D721Med (cell line): ENCODE data around the gene ATXN1.
"Not testable (repeated sequence)": the region's sequence is repeated elsewhere in the genome, so short reads cannot be mapped to it uniquely, and the experiment has no call there.

Source experiments
- DNase-seq: peaks from one replicate; pipeline ENCODE4 v3.0.0; 2011; ENCODE audit warnings: low spot score; ENCODE audit not compliant: insufficient read length
- FAIRE-seq: peaks from 2 replicates; lab custom pipeline; 2011; peaks lifted over from hg19 to GRCh38; lab: Jason Lieb, UNC
- TF ChIP-seq, protein P1 (sequence below): IDR thresholded peaks from 2 replicates; pipeline ENCODE4 v1.5.1; 2012; ENCODE audit warnings: mild to moderate bottlenecking, control low read depth; ENCODE audit not compliant: insufficient read depth; ENCODE audit errors: missing control alignments

ATXN1 gene

DNA sequence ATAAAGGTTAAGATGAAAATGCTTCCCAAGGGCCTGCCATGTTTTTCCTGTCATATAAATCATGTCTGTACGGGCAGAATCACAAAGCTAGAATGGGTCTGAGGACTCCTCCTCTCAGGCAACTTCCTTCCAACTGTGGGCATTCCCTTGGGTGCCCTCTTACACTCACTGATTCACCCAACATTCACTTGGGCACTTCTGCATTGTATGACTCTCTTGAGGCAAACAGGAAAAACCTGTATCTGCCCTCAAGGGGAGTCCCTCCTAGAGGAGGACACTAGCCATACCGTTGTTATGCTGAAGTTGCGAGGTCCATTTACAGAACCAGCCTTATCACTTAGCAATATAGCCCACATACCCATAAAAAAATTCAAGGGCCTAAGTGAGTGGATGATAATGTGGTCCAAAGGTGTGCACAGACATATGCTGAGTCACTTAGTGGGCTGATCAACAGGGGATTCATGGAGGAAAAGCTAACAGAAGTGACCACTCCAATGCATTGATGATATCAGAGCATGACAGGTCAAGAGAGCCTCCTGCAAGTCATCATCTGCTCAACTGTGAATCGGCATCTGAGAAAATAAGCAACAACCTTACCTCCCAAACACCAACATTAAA is 131.1 kb downstream of the ATXN1 start:
- FAIRE-seq (no peak), DNase-seq (no peak)
- TF ChIP-seq, protein P1, sequence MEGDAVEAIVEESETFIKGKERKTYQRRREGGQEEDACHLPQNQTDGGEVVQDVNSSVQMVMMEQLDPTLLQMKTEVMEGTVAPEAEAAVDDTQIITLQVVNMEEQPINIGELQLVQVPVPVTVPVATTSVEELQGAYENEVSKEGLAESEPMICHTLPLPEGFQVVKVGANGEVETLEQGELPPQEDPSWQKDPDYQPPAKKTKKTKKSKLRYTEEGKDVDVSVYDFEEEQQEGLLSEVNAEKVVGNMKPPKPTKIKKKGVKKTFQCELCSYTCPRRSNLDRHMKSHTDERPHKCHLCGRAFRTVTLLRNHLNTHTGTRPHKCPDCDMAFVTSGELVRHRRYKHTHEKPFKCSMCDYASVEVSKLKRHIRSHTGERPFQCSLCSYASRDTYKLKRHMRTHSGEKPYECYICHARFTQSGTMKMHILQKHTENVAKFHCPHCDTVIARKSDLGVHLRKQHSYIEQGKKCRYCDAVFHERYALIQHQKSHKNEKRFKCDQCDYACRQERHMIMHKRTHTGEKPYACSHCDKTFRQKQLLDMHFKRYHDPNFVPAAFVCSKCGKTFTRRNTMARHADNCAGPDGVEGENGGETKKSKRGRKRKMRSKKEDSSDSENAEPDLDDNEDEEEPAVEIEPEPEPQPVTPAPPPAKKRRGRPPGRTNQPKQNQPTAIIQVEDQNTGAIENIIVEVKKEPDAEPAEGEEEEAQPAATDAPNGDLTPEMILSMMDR: no peak

DNA sequence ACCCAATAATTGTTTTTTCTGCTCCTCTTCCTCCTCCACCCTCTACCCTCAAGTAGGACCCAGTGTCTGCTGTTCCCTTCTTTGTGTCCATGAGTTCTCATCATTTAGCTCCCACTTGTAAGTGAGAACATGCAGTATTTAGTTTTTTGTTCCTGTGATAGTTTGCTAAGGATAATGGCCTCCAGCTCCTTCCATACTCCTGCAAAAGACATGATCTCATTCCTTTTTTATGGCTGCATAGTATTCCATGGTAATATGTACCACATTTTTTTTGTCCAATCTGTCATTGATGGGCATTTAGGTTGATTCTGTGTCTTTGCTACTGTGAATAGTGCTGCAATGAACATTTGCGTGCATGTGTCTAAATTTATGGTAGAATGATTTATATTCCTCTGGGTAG is 132.7 kb downstream of the ATXN1 start:
- not testable (repeated sequence) for FAIRE-seq, DNase-seq

DNA sequence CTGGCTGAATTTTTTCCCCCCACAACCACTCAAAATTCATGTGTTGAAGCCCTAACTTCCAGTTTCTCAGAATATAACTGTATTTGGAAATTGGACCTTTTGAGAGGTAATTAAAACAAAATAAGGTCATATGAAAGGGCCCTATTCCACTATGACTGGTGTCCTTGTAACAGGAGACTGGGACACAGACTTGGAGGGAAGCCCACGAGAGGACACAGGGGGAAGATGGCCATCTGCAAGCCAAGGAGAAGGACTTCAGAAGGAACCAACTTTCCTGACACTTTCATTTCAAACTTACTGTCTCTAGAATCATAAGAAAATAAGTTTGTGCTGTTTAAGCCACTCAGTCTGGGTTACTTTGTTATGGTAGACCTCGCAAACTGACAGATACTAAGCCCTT is 134.6 kb downstream of the ATXN1 start:
- TF ChIP-seq, protein P1: no peak
- DNase-seq (no peak), FAIRE-seq (no peak)

DNA sequence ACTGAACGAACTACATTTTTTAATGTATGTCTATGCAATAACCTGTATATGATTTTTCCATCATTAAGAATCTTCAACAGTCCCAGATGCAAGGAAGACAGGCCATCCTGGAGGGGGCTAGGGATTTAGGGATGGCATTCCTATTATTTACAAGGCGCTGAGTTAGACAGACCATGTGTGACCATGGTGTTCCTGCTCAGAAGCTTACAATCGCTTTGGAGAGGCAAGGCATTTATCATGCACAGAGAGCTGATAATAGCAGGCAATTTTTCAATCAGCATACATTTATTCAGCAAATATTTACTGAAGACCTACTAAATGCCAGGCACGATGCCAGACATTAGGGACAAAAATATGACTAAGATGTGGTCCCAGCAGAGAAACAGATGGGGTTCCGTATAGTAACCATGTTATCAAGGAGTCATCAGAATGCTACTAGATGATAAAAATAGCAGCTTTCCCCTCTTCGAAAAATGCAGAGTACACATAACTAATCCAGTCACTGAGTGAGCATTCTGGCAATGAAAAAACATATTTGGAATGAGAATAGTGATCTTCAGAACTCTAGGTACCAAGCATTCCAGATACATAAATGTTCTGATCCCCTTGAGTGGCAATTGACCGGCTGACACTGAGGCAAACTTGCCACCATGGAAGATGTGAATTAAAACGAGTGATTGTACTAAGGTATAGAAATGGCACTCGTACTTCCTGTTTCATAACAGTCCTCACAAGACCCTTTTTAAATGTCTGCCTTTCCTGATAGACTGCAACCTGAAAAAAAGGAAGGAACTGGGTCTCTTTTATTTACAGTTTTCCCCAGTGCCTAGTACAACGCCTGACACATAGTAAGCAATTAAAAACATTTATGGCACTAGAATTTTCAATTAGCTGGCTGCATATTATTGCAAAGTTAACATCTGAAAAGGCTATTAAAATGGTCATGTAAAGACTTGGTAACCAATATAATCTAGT is 135.7 kb downstream of the ATXN1 start:
- TF ChIP-seq, protein P1: no peak
- FAIRE-seq: no peak
- DNase-seq: no peak

DNA sequence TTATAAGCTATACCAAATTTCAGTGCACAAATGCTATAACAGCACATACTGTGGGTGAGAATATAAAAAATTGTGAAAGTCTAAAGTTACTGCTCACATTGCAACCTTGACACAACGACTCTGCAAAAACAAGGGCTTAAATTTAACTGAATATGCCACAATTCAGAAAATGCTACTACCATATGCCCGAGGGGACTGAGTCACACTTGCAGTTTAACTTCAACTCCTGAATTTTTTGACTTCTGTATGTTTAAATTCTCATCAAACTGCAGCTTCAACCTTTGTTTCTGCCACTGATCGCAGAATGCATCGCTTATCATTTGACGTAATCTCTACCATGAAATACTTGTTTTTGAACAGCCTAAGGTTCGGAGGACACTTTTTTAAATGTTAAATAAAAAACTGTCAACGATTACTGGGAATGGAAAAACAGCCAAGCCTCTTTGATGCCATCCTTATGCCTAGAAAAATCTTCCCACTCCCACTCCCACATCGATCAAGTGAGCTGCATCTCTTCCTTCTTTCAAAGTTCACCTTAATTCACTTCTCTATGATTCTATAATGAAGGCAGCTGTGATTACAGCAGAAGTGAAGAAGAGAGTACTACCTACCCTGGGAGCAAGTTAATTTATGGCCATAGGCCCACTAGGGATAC is 136.5 kb downstream of the ATXN1 start:
- DNase-seq (no peak), FAIRE-seq (no peak)
- TF ChIP-seq, protein P1: no peak

DNA sequence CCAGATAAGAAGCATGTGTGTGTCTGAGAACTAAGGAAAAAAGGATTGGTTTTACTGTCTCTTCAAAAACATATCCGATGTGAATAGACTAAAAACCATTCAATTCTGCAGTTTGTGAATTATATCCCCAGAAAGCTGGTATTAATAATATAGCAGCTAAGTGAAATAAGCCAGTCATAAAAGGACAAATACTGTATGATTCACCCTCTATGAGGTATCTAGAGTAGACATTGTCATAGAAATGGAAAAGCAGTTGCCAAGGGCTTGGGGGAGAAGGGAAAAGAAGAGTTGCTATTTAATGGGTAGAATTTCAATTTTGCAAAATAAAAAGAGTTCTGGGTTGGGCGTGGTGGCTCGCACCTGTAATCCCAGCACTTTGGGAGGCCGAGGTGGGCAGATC is 137.5 kb downstream of the ATXN1 start:
- TF ChIP-seq, protein P1: no peak
- DNase-seq (no peak), FAIRE-seq (no peak)

DNA sequence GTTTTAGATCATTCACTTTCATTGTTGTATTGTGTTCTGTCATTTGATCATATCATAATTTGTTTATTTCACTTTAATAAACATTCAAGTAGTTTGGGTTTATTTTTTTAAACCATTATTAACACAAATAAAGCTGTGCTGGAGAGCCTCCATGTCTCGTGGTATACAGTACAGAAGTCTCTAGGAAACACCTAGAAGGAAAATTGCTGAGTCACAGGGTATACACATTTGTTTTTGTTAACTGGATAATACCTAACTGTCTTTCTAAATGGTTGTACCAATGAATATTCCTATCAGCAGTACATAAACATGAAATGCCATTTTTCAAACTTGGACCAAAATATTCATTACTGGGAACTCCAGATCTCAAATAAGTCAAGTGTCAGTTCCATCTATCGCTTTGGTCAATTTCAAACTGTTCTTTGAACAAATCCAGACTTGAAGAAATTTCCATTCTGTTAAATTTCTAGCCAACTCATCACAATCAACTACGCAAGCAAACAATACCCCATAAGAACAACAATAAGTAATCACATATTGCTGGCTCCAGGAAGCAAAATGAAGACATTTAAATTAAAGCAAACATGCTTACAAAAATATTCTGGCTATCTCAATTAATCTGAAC is 138.1 kb downstream of the ATXN1 start:
- no peak for FAIRE-seq
- DNase-seq: no peak
- TF ChIP-seq, protein P1: no peak
